ENCODE measurements around the gene PRKD2.

DNA sequence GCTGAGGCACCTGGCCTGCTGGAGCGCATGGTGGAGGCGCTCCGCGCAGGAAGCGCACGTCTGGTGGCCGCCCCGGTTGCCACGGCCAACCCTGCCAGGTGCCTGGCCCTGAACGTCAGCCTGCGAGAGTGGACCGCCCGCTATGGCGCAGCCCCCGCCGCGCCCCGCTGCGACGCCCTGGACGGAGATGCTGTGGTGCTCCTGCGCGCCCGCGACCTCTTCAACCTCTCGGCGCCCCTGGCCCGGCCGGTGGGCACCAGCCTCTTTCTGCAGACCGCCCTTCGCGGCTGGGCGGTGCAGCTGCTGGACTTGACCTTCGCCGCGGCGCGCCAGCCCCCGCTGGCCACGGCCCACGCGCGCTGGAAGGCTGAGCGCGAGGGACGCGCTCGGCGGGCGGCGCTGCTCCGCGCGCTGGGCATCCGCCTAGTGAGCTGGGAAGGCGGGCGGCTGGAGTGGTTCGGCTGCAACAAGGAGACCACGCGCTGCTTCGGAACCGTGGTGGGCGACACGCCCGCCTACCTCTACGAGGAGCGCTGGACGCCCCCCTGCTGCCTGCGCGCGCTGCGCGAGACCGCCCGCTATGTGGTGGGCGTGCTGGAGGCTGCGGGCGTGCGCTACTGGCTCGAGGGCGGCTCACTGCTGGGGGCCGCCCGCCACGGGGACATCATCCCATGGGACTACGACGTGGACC, 39.1 kb upstream of the PRKD2 start:
- no peak for TF ChIP-seq POLR2A (IDR thresholded peaks at IDR 0.05)
- TF ChIP-seq, protein P1, sequence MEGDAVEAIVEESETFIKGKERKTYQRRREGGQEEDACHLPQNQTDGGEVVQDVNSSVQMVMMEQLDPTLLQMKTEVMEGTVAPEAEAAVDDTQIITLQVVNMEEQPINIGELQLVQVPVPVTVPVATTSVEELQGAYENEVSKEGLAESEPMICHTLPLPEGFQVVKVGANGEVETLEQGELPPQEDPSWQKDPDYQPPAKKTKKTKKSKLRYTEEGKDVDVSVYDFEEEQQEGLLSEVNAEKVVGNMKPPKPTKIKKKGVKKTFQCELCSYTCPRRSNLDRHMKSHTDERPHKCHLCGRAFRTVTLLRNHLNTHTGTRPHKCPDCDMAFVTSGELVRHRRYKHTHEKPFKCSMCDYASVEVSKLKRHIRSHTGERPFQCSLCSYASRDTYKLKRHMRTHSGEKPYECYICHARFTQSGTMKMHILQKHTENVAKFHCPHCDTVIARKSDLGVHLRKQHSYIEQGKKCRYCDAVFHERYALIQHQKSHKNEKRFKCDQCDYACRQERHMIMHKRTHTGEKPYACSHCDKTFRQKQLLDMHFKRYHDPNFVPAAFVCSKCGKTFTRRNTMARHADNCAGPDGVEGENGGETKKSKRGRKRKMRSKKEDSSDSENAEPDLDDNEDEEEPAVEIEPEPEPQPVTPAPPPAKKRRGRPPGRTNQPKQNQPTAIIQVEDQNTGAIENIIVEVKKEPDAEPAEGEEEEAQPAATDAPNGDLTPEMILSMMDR (IDR thresholded peaks at IDR 0.05), result no peak

All from uterus (tissue), 2 donors.